HepG2 (cell line): ENCODE measurements around the gene SEC16A. TPM values are rescaled to one million over a fixed set of nuclear protein-coding genes. Genes with fewer than 3 reads are reported as not detected.

Experiments used
- ATAC-seq: fragments of 200-7000 bp; cut with Tn5 transposase; 3 replicates; pipeline ENCODE4 v1.9.1; 2020; ENCODE audit warnings: mild to moderate bottlenecking, moderate library complexity
- BruUV-seq: library from RNA; stranded (reverse); fragments of 400-500 nt; replicated peaks from 2 replicates; lab custom pipeline; 2021; lab: Mats Ljungman, UMichigan
- CTCF ChIA-PET: fragments of 300-600 bp; formaldehyde crosslinking; extraction: SDS; loops from one replicate; lab custom pipeline; 2021; ENCODE audit warnings: low total read pairs, inconsistent platforms, low intra/inter-chr PET ratio; lab: Yijun Ruan, JAX
- POLR2A ChIA-PET: fragments of 350-600 bp; sonication (Branson Sonifier 250); formaldehyde crosslinking; loops from one replicate; lab custom pipeline; 2020; ENCODE audit warnings: antibody characterized with exemption, inconsistent platforms; lab: Yijun Ruan, JAX
- DNase-seq: peaks from one replicate; pipeline ENCODE4 v3.0.0-alpha.2; 2015; ENCODE audit warnings: low spot score
- FAIRE-seq: peaks from 3 replicates; lab custom pipeline; 2011; peaks lifted over from hg19 to GRCh38; lab: Jason Lieb, UNC
- H2AFZ ChIP-seq: one replicate; pipeline ENCODE4 v1.6.1; 2011; ENCODE audit warnings: low read length, inconsistent platforms
- H3K27ac ChIP-seq: fragments of 300-600 bp; 3 replicates; pipeline ENCODE4 v1.8.0; 2011; ENCODE audit warnings: mixed run types, mild to moderate bottlenecking, mixed read lengths, low read length, inconsistent platforms; ENCODE audit not compliant: insufficient read depth; ENCODE audit errors: extremely low read length
- H3K27me3 ChIP-seq, 2 experiments: fragments of 200-600 bp in 1 of 2; 2 replicates in 1 of 2; 3 replicates in 1 of 2; pipeline versions ENCODE4 v1.6.0 to v1.8.0; 2011; ENCODE audit warnings: low read length in 2 of 2, mild to moderate bottlenecking in 2 of 2, moderate library complexity in 2 of 2, inconsistent platforms in 1 of 2; ENCODE audit not compliant: insufficient read depth in 2 of 2, control insufficient read depth in 1 of 2
- H3K36me3 ChIP-seq, 2 experiments: fragments of 200-600 bp in 1 of 2; replicated peaks in 1 of 2; 2 replicates in 1 of 2; 3 replicates in 1 of 2; pipeline versions ENCODE4 v1.5.1 to v1.8.0; 2011; ENCODE audit warnings: low read length in 2 of 2, inconsistent platforms in 1 of 2; ENCODE audit not compliant: insufficient read depth in 2 of 2, control insufficient read depth in 1 of 2
- H3K4me1 ChIP-seq: 2 replicates; pipeline ENCODE4 v1.5.1; 2012; ENCODE audit warnings: low read length, inconsistent platforms; ENCODE audit not compliant: insufficient read depth
- H3K4me2 ChIP-seq: 2 replicates; pipeline ENCODE4 v1.6.0; 2011; ENCODE audit warnings: low read depth, low read length, inconsistent platforms
- H3K4me3 ChIP-seq, 3 experiments: fragments of 200-600 bp in 1 of 3; sonication (generic), shearing (Covaris generic) in 1 of 3; replicated peaks in 1 of 3; 2 replicates each; pipeline ENCODE4 v1.5.1; 2011 to 2016; ENCODE audit warnings: low read length in 3 of 3, inconsistent platforms in 2 of 3, low read depth in 2 of 3, mild to moderate bottlenecking in 2 of 3, control low read depth in 1 of 3, mixed read lengths in 1 of 3; ENCODE audit not compliant: insufficient read depth in 1 of 3
- H3K79me2 ChIP-seq: one replicate; pipeline ENCODE4 v1.6.1; 2011; ENCODE audit warnings: low read length, inconsistent platforms; ENCODE audit not compliant: insufficient read depth
- H3K9ac ChIP-seq: 2 replicates; pipeline ENCODE4 v1.6.0; 2011; ENCODE audit warnings: mild to moderate bottlenecking, low read depth, low read length, inconsistent platforms; ENCODE audit not compliant: insufficient read depth
- H3K9me3 ChIP-seq: 2 replicates; pipeline ENCODE4 v1.5.1; 2012; ENCODE audit warnings: mild to moderate bottlenecking, low read length
- H4K20me1 ChIP-seq: 2 replicates; pipeline ENCODE4 v1.6.0; 2011; ENCODE audit warnings: inconsistent platforms, mild to moderate bottlenecking, low read length, moderate library complexity; ENCODE audit not compliant: insufficient read depth
- MEIS2 ChIP-seq: sonication (generic); formaldehyde crosslinking; IDR thresholded peaks from 2 replicates; pipeline ENCODE4 v1.9.0; 2021; ENCODE audit warnings: mild to moderate bottlenecking, missing genetic modification reagents
- NCOA1 ChIP-seq: sonication (generic); formaldehyde crosslinking; IDR thresholded peaks from 2 replicates; pipeline ENCODE4 v1.9.0; 2021; ENCODE audit warnings: missing genetic modification reagents
- NFE2L2 ChIP-seq: fragments of 150-350 bp; IDR thresholded peaks from 2 replicates; pipeline ENCODE4 v1.6.1; 2014; ENCODE audit warnings: low read length
- PLRG1 ChIP-seq: fragments of 450-650 bp; conservative IDR thresholded peaks from 2 replicates; pipeline ENCODE4 v1.6.1; 2016
- PREB ChIP-seq: sonication (generic); formaldehyde crosslinking; IDR thresholded peaks from 2 replicates; pipeline ENCODE4 v1.4.0; 2020; ENCODE audit warnings: missing genetic modification reagents
- PTBP1 ChIP-seq: fragments of 200-400 bp; formaldehyde crosslinking; IDR thresholded peaks from 2 replicates; pipeline ENCODE4 v1.6.1; 2018; ENCODE audit warnings: low read length, low read depth; ENCODE audit not compliant: poor library complexity, severe bottlenecking
- RFXAP ChIP-seq: sonication (generic); formaldehyde crosslinking; IDR thresholded peaks from 2 replicates; pipeline ENCODE4 v1.4.0; 2020; ENCODE audit warnings: missing genetic modification reagents, borderline replicate concordance
- THAP8 ChIP-seq: sonication (generic); formaldehyde crosslinking; IDR thresholded peaks from 2 replicates; pipeline ENCODE4 v1.5.1; 2020; ENCODE audit warnings: missing genetic modification reagents, mild to moderate bottlenecking, borderline replicate concordance
- TRIM22 ChIP-seq: fragments of 450-650 bp; IDR thresholded peaks from 2 replicates; pipeline ENCODE4 v1.6.1; 2017
- ZBTB4 ChIP-seq: sonication (generic); formaldehyde crosslinking; IDR thresholded peaks from 2 replicates; pipeline ENCODE4 v1.4.0; 2020; ENCODE audit warnings: missing genetic modification reagents, mild to moderate bottlenecking, borderline replicate concordance
- ZNF138 ChIP-seq: sonication (generic); formaldehyde crosslinking; IDR thresholded peaks from 2 replicates; pipeline ENCODE4 v1.5.0; 2020; ENCODE audit warnings: mild to moderate bottlenecking, low read depth, missing genetic modification reagents
- ZNF362 ChIP-seq: sonication (generic); formaldehyde crosslinking; IDR thresholded peaks from 2 replicates; pipeline ENCODE4 v1.4.0; 2020; ENCODE audit warnings: missing genetic modification reagents, mild to moderate bottlenecking, borderline replicate concordance
- WGBS: methylation state at CpG from one replicate; pipeline ENCODE4 v1.1.6; 2017; ENCODE audit warnings: low lambda C conversion rate; 5-methylcytosine and 5-hydroxymethylcytosine counted together
- in situ Hi-C: cut with HindIII; loops from 2 replicates; pipeline ENCODE4 v1.10.0; 2017; ENCODE audit warnings: low pct_unique_long_range_greater_than_20kb; ENCODE audit not compliant: extremely low pct_ligation_motif_present
- intact Hi-C: fragments of 100-400 bp; cut with micrococcal nuclease; formaldehyde crosslinking; loops from one replicate; pipeline ENCODE4 v1.10.0; 2022; ENCODE audit not compliant: unreplicated experiment
- polyA plus RNA-seq, 8 experiments: library from polyadenylated mRNA; depleted of rRNA in 3 of 8; stranded (reverse) in 7 of 8; unstranded in 1 of 8; fragments of >200 nt; fragmentation: Illumina TruSeq in 4 of 8; extraction: Trizol in 4 of 8; gene quantifications; 2 replicates each; pipeline versions ENCODE4 v1.2.1 to v1.2.3, GENCODE V29; 2011 to 2016; ENCODE audit warnings: low read depth in 4 of 8, missing spikeins in 1 of 8, mixed read lengths in 1 of 8; ENCODE audit not compliant: insufficient read depth in 1 of 8
- total RNA-seq, 5 experiments: library from RNA; depleted of rRNA; stranded (reverse); fragments of >200 nt; fragmentation: Illumina TruSeq; extraction: Trizol; gene quantifications; 2 replicates each; pipeline ENCODE4 v1.2.3, GENCODE V29; 2016; ENCODE audit warnings: low read depth in 1 of 5

Gene SEC16A
- total and polyA plus RNA-seq, 2 of the 13 experiments (the other 11 are each of a cell fraction or from before 2014, with no cell fraction given) = 15.9 to 18.9 TPM

GRCh38 chr9:136442265-136442664, 40.6 kb downstream of the SEC16A start:
- peak overlapping the region; percentile 76 for H3K27ac ChIP-seq
- ChIA-PET POLR2A (interaction anchor here (1.1 kb wide), 1 partner anchor 97 kb away, joined by 3 read pairs; no protein-coding TSS in a partner anchor), CTCF (no interaction called here)
- peaks cover 18% of the 10 kb centered on the region for H3K79me2 ChIP-seq
- no peak for DNase-seq
- peak; percentile 9 for ATAC-seq
- in situ Hi-C loops (loop anchor here (5.0 kb wide), 1 partner anchor 35 kb away; no protein-coding TSS in a partner anchor), intact Hi-C loops (no loop called here)
- no peaks in the 10 kb centered on the region; a peak in 1 of 5 replicates for H3K27me3 ChIP-seq
- H3K36me3 ChIP-seq = peaks cover 23 to 54% of the 10 kb centered on the region in 2 experiments; a peak in 4 of 5 replicates
- BruUV-seq = no TSS peak
- no peak overlapping the region for H2AFZ ChIP-seq
- no peak overlapping the region for H3K9ac ChIP-seq
- H4K20me1 ChIP-seq = 0 out of 2 replicates have a peak, but pooled peaks cover 2% of the 10 kb centered on the region
- no peaks in the 10 kb centered on the region for H3K9me3 ChIP-seq
- FAIRE-seq = no peak
- no peak overlapping the region for H3K4me2 ChIP-seq
- peaks cover 36% of the 10 kb centered on the region for H3K4me1 ChIP-seq
- 58% methylated on average over 2 of the region's 5 CpGs for WGBS
- H3K4me3 ChIP-seq = no peak overlapping the region
- TF ChIP-seq NFE2L2 = no peak
- no peak for TF ChIP-seq ZNF138 (CRISPR knock-in tag)
- no peak for TF ChIP-seq NCOA1
- no peak for TF ChIP-seq PLRG1
- no peak for TF ChIP-seq ZBTB4 (CRISPR knock-in tag)
- TF ChIP-seq MEIS2 (CRISPR knock-in tag) = no peak
- TF ChIP-seq PREB = no peak
- TF ChIP-seq ZNF362 (CRISPR knock-in tag) = no peak
- TF ChIP-seq THAP8 (CRISPR knock-in tag) = no peak
- no peak for TF ChIP-seq PTBP1
- TF ChIP-seq TRIM22 = no peak
- no peak for TF ChIP-seq RFXAP (CRISPR knock-in tag)
